GM19372 (cell line): ENCODE data around the gene TCF25.
"Not testable (repeated sequence)": the region's sequence is repeated elsewhere in the genome, so short reads cannot be mapped to it uniquely, and the experiment has no call there.

ENCODE experiments used
- ATAC-seq: cut with Tn5 transposase; IDR thresholded peaks from one replicate; pipeline ENCODE4 v1.9.1; 2021; ENCODE audit warnings: mild to moderate bottlenecking, low read depth, moderate library complexity; ENCODE audit not compliant: unreplicated experiment

The TCF25 gene

GRCh38 chr16:89871895-89872294 is 1.5 kb upstream of the TCF25 start:
- no peak for ATAC-seq

GRCh38 chr16:89873972-89874689 is 739 bp downstream of the TCF25 start:
- peak; percentile 74 for ATAC-seq

- ATAC-seq, result not testable (repeated sequence)
Measured at GRCh38 chr16:89879123-89879522, 5.7 kb downstream of the TCF25 start.

- ATAC-seq, result no peak
Measured at GRCh38 chr16:89880477-89881367, 7.3 kb downstream of the TCF25 start.

- ATAC-seq, result no peak
Measured at GRCh38 chr16:89881368-89881730, 8.0 kb downstream of the TCF25 start.

GRCh38 chr16:89883346-89884040 is 10.1 kb downstream of the TCF25 start:
- no peak for ATAC-seq

- ATAC-seq, result no peak
Measured at GRCh38 chr16:89884041-89884421, 10.6 kb downstream of the TCF25 start.

- ATAC-seq, result no peak
Measured at GRCh38 chr16:89887243-89887642, 13.9 kb downstream of the TCF25 start.

GRCh38 chr16:89890200-89890599 is 16.8 kb downstream of the TCF25 start:
- ATAC-seq, result no peak

GRCh38 chr16:89890886-89891657 is 17.7 kb downstream of the TCF25 start:
- no peak for ATAC-seq

- ATAC-seq, result no peak
Measured at GRCh38 chr16:89892055-89892630, 18.8 kb downstream of the TCF25 start.

- ATAC-seq, result no peak
Measured at GRCh38 chr16:89892635-89893034, 19.2 kb downstream of the TCF25 start.

- no peak for ATAC-seq
Measured at GRCh38 chr16:89893642-89894548, 20.5 kb downstream of the TCF25 start.

- ATAC-seq, result no peak
Measured at GRCh38 chr16:89895482-89896250, 22.3 kb downstream of the TCF25 start.

GRCh38 chr16:89897204-89897603 is 23.8 kb downstream of the TCF25 start:
- no peak for ATAC-seq

GRCh38 chr16:89898201-89898967 is 25.0 kb downstream of the TCF25 start:
- no peak for ATAC-seq

GRCh38 chr16:89899879-89900481 is 26.6 kb downstream of the TCF25 start:
- no peak for ATAC-seq
